GM12801 (cell line): Measurements from ENCODE around the gene GJC2.

Experiments used
- CTCF ChIP-seq: IDR thresholded peaks from one replicate; pipeline ENCODE4 v1.5.1; 2011; ENCODE audit warnings: control low read depth; ENCODE audit not compliant: insufficient read length; ENCODE audit errors: extremely low read depth

GJC2 gene

DNA sequence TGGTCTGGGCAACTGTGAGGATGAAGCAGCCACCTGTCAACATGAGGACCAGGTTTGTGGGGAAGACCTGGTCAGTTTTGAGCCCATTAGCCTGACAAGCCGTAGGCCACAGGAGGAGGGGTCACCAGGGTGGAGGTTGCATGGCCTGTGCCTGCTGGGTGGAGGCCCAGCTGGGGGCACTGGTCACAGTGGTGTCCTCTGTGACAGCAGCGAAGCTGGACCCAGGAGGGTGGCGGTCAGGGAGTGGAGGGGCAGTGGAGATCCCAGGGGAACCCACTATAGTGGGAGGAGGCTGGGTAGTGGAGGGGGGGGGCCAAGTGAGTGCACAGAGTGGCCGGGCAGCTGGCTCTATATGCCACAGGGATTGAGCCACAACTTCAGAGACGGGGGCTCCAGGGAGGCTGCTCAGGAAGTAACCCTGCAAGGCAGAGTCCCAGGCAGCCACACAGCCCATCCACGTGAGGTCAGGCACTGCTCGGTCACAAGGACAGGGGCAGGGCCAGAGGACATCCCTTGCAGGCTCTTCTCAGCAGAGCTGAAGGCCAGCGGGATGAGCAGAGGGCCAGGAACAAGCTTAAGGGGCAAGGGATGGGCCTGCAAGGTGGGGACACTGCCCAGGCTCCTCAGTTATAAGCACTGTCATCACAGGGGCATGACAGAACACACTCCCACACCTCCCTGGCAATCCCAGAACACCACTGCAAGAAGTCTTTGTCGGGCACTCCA, 44.3 kb upstream of the GJC2 start:
- no peak for TF ChIP-seq CTCF

GRCh38 chr1:228105996-228106799, 43.5 kb upstream of the GJC2 start:
- no peak for TF ChIP-seq CTCF

DNA sequence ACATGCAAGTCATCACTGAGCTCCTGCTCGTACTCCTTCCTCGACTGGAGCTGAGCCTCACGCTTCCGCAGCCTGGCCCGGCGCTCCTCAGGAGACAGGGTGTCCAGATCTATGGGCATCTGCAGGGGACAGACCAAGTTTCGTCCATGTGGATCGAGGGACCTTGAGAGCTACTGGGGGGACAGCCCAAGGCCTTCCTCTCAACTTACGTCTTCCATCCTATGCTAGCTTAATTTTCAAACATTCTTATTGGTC, 43.0 kb upstream of the GJC2 start:
- no peak for TF ChIP-seq CTCF

DNA sequence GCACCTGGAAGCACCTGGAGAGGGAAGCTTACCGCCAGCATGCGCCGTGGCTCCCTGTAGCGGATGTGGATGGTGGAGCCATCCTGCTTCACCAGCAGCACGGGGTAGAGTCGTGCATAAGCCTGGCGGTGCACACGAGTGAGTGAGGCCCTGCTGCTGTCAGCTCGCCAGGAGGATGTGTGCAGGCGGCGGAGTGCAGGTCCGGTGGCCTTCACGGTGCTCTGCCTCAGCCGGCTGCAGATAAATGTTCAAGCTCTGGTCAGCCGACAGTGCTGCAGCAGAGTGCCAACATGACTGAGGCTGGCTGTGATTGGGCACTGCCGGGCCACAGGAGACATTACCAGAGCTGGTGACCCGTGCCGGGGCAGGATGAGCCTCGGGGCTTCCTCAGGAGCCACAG, 42.1 kb upstream of the GJC2 start:
- TF ChIP-seq CTCF = no peak

- no peak for TF ChIP-seq CTCF
These were observed 41.6 kb upstream of the GJC2 start for GRCh38 chr1:228108055-228108690.

DNA sequence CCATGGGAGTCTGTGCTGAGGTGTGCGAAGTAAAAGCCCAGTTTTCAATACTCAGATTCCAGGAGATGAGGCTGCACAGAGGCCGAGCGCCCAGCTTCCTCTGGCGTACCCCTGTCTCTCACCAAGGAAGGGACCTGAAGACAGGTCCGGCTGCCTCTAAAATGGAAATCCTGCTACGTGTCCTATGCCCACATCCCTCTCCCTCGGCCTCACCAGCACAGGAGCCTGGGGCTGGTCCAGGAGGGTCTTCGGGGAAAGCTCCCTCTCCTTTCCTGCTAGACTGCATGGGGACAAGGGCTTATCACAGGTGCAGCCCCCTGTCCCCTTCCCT, 41.0 kb upstream of the GJC2 start:
- TF ChIP-seq CTCF = no peak

GRCh38 chr1:228109073-228109961, 40.4 kb upstream of the GJC2 start, which contains the start of gene MRPL55:
Gene MRPL55 (minus strand): TSS chr1:228109299. CDS start chr1:228108260, 1,039 bp downstream.
- TF ChIP-seq CTCF = no peak
